HG02884 (cell line): ENCODE measurements around the gene LRRC32.
"Not testable (repeated sequence)": the region's sequence is repeated elsewhere in the genome, so short reads cannot be mapped to it uniquely, and the experiment has no call there.

Experiments
- ATAC-seq: cut with Tn5 transposase; IDR thresholded peaks from one replicate; pipeline ENCODE4 v1.9.1; 2021; ENCODE audit warnings: mild to moderate bottlenecking, moderate library complexity; ENCODE audit not compliant: unreplicated experiment

The LRRC32 gene

DNA sequence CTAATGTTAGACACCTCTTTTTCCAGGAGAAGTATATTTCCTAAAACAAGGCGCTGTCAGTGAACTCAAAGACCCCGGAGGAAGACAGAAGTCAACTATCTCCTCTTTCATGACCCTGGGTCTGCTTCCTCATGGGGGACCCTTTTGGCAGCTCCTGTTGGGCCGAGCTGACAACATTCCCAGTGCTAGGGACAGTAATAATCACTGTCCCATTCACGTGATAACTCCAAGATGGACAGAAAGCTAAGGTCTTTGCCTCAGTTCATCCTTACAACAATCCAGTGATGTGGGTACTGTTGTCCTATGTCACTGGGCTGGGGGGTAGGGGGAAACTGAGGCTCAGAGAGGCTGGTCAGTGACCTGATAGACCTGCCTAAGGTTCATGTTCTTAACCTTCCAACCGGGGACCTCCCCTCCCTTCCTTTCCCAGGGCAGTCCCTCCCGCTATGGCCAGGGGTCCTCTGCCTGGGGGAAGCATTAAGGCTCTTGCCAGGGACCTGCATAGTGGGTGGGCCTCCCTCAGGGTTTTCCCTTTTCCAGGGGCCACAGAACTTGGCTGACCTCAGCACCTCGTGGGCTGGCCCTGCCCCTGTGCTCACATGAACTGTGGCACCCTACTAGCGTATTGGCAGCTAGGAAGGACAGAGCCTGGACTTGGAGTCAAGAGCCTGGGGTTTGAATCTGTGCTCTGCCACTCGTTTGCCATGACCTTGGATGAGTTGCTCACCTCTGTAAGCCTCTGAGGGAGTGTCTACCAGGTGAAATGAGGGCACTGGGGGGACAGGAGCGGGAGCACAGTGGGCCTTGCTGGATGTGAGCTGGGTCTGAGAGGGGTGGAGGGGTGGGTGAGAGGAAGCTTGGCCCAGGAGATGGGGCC is 53.6 kb downstream of the LRRC32 start:
- no peak for ATAC-seq

DNA sequence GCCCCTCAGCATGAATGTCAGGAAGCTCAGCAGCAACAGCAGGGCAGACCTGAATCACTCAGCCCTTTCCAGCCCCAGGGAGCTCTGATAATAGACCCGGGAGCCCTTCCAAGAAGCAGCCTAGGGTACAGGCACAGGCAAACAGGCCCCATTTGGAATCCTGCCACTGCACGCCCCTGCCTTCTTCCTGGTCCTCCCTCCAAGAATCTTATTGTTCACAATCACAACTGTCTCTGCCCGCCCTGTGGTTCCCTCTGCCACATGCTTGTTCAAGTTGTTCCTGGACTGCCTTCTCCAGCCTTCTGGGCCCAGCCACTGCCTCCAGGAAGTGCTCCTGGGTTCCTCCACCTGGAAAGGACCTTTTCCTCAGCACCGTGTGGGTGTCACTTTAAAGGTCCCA is 54.6 kb downstream of the LRRC32 start:
- no peak for ATAC-seq

GRCh38 chr11:76614471-76615179 is 55.9 kb downstream of the LRRC32 start:
- no peak for ATAC-seq

- ATAC-seq = no peak
Observed at GRCh38 chr11:76613901-76614300, 56.6 kb downstream of the LRRC32 start.

DNA sequence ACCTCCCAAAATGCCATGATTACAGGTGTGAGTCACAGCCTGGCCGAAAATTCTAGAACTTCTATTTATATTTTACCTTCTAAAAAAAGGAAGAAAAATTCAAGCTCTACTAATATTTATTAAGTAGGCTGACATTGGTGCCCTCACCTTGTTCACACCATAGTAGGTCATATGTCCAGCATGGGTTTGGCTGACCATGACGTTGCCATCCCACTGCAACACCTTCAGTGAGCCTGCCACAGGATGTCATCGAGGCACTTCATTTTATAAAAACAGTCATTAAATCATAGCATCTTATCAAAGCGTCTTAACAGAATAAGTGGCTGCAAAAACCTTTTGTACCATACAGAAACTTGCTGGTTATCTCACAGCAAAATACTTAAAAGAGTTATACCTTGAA is 58.3 kb downstream of the LRRC32 start:
- no peak for ATAC-seq

- no peak for ATAC-seq
Observed at GRCh38 chr11:76610871-76611475, 59.6 kb downstream of the LRRC32 start.

- no peak for ATAC-seq
Observed at GRCh38 chr11:76610371-76610770, 60.2 kb downstream of the LRRC32 start.

DNA sequence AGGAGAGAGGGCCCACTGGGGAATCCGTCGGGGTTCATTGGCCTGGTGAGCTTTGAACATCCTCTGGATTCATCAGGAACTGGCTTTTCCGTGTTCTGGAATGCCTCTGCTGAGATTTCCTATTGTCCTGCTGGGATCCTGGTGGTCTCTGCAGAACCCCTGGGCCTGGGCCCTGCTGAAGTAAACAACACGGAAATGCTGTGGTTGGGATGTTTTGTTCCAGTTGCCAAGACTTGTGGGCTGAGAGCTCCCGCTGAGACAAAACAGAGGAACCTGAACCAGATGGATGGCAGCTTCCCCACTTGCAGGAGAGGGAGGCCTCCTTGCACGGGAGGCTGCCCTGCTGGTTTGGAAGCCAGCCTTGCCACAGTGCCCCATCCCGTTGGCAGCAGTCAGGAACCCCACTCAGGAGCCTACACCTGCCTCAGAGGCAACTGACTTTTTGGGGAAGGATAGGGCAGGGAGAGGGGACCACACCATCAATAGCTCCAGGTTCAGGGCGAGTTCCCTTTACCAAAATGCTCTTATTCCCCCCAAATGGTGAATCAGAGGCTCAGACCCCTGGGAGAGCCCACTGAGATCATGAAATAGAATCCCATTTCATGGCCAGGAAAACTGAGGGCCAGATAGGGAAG is 60.7 kb downstream of the LRRC32 start:
- no peak for ATAC-seq

GRCh38 chr11:76608879-76609460 is 61.6 kb downstream of the LRRC32 start:
- not testable (repeated sequence) for ATAC-seq

- ATAC-seq = not testable (repeated sequence)
Observed at GRCh38 chr11:76608228-76608627, 62.3 kb downstream of the LRRC32 start.
